Tibial artery (tissue), 4 donors: ENCODE results near the gene HAPLN3.

Source experiments
- DNase-seq, 2 donors: peaks; one replicate each; pipeline ENCODE4 v3.0.0-alpha.2; 2019
- H3K27ac ChIP-seq, 2 donors: fragments of 200-600 bp; sonication (generic) in 1 of 2; 1 replicate in 1 of 2; 2 replicates in 1 of 2; pipeline ENCODE4 v1.5.1; 2018 to 2019; ENCODE audit warnings: mild to moderate bottlenecking in 1 of 2
- H3K27me3 ChIP-seq, 2 donors: fragments of 200-600 bp; sonication (generic) in 1 of 2; one replicate each; pipeline versions ENCODE4 v1.5.1 to v1.6.0; 2016 to 2019
- H3K36me3 ChIP-seq, 3 donors: fragments of 200-600 bp; sonication (generic) in 2 of 3; one replicate each; pipeline ENCODE4 v1.5.1; 2016 to 2019; ENCODE audit warnings: mild to moderate bottlenecking in 2 of 3
- H3K4me1 ChIP-seq, 4 donors: fragments of 200-600 bp; sonication (generic) in 2 of 4; 1 replicate in 3 of 4; 2 replicates in 1 of 4; pipeline ENCODE4 v1.5.1; 2016 to 2019
- H3K4me3 ChIP-seq, 2 donors: fragments of 200-600 bp; sonication (generic) in 1 of 2; 1 replicate in 1 of 2; 2 replicates in 1 of 2; pipeline ENCODE4 v1.5.1; 2018 to 2019; ENCODE audit warnings: mild to moderate bottlenecking in 2 of 2
- H3K9me3 ChIP-seq, 3 donors: fragments of 200-600 bp; sonication (generic) in 1 of 3; one replicate each; pipeline ENCODE4 v1.5.1; 2016 to 2019
- intact Hi-C: fragments of 100-400 bp; cut with DNase I; formaldehyde crosslinking; loops from one replicate; pipeline ENCODE4 v1.15.0; 2023; ENCODE audit warnings: low total_unique reads
- TF ChIP-seq, protein P1 (sequence below), 2 experiments: fragments of 200-600 bp in 1 of 2; fragments of 450-650 bp in 1 of 2; IDR thresholded peaks; one replicate each; pipeline ENCODE4 v1.5.1; 2017 to 2019; ENCODE audit warnings: antibody characterized with exemption in 2 of 2, mild to moderate bottlenecking in 1 of 2, moderate library complexity in 1 of 2

The HAPLN3 gene

DNA sequence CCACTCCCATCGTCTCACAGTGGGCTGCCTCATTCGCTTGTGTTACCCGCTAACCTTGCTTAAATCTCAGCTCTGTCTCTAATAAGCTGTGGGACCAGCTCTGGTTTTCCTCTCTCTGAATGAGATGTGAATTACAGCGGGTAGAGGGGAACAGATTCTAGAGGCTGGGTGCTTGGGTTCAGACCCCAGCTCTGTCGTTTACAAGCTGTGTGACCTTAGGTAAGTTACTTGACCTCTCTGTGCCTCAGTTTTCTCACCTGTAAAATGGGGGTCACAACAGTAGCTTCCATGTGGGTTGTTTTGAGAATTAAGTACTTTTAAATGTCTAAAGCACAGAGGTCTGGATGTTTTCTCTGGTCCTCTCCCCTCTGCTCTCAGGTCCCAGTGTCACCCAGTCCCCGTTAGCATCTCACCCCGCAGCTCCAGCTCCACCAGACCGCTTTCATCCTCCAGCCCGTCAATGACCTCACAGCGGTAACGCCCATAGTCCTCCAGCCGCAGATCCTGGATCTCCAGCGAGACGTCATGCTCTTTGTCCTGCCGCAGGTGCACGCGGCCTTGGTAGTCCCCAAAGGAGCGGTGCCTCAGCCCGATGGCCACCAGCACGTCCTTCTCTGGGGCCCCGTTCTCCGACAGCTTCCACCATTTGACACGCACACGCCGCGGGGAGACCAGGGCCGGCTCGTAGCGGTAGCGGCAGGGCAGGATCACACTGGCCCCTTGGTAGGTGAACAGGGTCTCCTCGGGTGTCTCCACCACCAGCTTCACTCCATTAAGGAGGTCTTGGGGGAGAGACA lies 14.2 kb downstream of the HAPLN3 start:
- intact Hi-C loops = no loop called here
- Histone ChIP-seq H3K27me3 (no peaks in the 10 kb centered on the region), H3K4me3 (no peak overlapping the region), H3K36me3 (peaks cover 8 to 65% (median 21%) of the 10 kb centered on the region in 3 donors), H3K4me1 (peaks cover 0 to 36% (median under 1%) of the 10 kb centered on the region in 4 donors), H3K27ac (no peak overlapping the region), H3K9me3 (no peaks in the 10 kb centered on the region)
- TF ChIP-seq, protein P1, sequence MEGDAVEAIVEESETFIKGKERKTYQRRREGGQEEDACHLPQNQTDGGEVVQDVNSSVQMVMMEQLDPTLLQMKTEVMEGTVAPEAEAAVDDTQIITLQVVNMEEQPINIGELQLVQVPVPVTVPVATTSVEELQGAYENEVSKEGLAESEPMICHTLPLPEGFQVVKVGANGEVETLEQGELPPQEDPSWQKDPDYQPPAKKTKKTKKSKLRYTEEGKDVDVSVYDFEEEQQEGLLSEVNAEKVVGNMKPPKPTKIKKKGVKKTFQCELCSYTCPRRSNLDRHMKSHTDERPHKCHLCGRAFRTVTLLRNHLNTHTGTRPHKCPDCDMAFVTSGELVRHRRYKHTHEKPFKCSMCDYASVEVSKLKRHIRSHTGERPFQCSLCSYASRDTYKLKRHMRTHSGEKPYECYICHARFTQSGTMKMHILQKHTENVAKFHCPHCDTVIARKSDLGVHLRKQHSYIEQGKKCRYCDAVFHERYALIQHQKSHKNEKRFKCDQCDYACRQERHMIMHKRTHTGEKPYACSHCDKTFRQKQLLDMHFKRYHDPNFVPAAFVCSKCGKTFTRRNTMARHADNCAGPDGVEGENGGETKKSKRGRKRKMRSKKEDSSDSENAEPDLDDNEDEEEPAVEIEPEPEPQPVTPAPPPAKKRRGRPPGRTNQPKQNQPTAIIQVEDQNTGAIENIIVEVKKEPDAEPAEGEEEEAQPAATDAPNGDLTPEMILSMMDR (IDR thresholded peaks at IDR 0.05) = no peak
- DNase-seq = no peak

DNA sequence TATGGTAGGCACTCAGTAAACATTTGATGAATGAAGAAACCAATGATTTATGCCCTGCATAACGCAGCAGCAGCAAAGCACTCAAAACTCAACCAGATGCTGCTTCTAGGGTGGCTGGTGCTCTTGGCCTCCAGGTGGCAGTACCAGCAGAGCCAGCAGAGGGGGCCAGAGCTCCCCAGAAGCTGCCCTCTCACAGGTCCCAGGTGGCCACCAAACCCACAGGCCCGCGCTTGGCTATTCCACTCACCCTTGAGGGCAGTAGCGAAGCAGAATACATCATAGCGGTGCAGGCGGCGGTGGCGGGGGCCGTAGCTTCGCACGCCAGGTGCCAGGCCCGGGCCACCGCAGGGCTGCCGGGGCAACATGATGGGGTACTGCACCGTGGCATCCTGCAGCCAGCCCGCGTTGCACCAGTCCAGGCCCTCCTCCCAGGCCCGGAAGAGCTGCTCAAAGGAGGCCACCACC lies 16.6 kb downstream of the HAPLN3 start:
- H3K27ac ChIP-seq = peak overlapping the region in 1 of 2 donors; percentile 37
- no peaks in the 10 kb centered on the region for H3K9me3 ChIP-seq
- H3K36me3 ChIP-seq = peaks cover 5 to 41% (median 20%) of the 10 kb centered on the region in 3 donors
- no peak overlapping the region for H3K4me3 ChIP-seq
- TF ChIP-seq, protein P1 (IDR thresholded peaks at IDR 0.05) = peak; percentile 42 to 61
- no peaks in the 10 kb centered on the region for H3K27me3 ChIP-seq
- peaks cover 0 to 60% (median 10%) of the 10 kb centered on the region in 4 donors for H3K4me1 ChIP-seq
- intact Hi-C loops = no loop called here
- no peak for DNase-seq

DNA sequence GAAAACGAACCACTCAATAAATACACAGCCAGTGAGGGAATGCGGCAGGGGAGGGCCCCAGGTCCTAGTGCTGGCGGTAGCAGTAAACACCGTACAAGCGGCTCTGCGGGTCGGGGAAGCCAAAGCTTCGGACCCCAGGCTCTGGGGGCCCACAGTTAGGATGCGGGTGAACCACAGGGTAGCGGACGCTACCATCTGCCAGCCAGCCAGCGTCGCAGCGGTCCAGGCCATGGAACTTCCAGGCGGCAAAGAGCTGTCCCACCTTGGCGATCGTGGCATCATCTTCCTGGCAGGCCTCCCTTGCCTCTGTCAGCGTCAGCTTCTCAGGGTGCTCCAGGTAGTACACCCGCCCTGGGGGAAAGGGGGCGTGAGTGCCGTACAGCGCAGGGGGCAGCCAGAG lies 17.4 kb downstream of the HAPLN3 start:
- intact Hi-C loops = no loop called here
- DNase-seq = no peak
- H3K4me1 ChIP-seq = peaks cover 0 to 55% (median 10%) of the 10 kb centered on the region in 4 donors
- no peak overlapping the region for H3K4me3 ChIP-seq
- H3K9me3 ChIP-seq = no peaks in the 10 kb centered on the region
- H3K27ac ChIP-seq = peak overlapping the region in 1 of 2 donors; percentile 37
- H3K36me3 ChIP-seq = peaks cover 4 to 37% (median 20%) of the 10 kb centered on the region in 3 donors
- TF ChIP-seq, protein P1 (IDR thresholded peaks at IDR 0.05) = no peak
- no peaks in the 10 kb centered on the region for H3K27me3 ChIP-seq

DNA sequence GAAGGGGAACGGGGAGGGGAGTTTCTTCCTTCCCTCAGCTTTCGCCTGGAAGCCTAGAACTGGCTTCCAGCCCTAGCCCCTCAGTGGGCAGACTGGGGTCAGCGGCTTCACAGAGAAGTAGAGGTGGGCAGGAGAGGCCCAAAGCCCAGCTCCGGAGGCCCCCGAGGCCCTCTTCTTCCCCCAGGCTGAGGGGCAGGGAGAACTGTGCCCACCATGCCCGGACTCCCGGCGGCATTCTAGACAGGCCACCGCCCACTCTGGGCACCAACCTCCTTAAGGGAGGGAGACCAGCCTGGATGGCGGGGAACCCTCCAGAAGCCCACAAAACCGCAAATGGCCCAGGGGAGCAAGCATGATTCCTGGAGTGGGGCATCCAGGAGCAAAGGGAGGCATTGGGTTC lies 17.9 kb downstream of the HAPLN3 start:
- Histone ChIP-seq H3K9me3 (no peaks in the 10 kb centered on the region), H3K27ac (peak overlapping the region in 1 of 2 donors; percentile 37), H3K27me3 (no peaks in the 10 kb centered on the region), H3K4me1 (peaks cover 0 to 50% (median 10%) of the 10 kb centered on the region in 4 donors), H3K4me3 (no peak overlapping the region), H3K36me3 (peaks cover 4 to 37% (median 20%) of the 10 kb centered on the region in 3 donors)
- no peak for DNase-seq
- TF ChIP-seq, protein P1 (IDR thresholded peaks at IDR 0.05) = no peak
- intact Hi-C loops = no loop called here

DNA sequence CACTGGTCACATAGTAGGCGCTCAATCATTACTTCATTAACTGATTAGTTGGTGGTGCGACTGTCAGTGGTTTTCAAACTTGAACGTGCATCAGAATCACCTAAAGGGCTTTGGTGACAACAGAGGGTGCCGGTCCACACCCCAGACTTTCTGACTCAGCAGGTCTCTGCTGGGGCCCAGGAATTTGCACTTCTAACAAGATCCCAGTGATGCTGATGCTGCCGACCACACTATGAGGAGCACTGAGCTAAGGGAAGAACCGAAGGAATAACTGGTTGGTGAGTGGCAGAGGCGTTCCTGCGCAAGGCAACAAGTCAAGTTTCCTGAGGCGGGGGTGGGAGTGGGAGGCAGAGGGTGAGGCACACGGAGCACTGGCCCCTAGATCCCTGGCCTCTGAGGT lies 18.8 kb downstream of the HAPLN3 start:
- TF ChIP-seq, protein P1 (IDR thresholded peaks at IDR 0.05) = no peak
- intact Hi-C loops = no loop called here
- H3K4me3 ChIP-seq = no peak overlapping the region
- no peaks in the 10 kb centered on the region for H3K27me3 ChIP-seq
- no peak for DNase-seq
- peak overlapping the region in 1 of 2 donors; percentile 37 for H3K27ac ChIP-seq
- H3K36me3 ChIP-seq = peaks cover 4 to 37% (median 21%) of the 10 kb centered on the region in 3 donors
- no peaks in the 10 kb centered on the region for H3K9me3 ChIP-seq
- peaks cover 0 to 42% (median 10%) of the 10 kb centered on the region in 4 donors for H3K4me1 ChIP-seq
